ENCODE measurements around the gene COL15A1.

COL15A1 gene

DNA sequence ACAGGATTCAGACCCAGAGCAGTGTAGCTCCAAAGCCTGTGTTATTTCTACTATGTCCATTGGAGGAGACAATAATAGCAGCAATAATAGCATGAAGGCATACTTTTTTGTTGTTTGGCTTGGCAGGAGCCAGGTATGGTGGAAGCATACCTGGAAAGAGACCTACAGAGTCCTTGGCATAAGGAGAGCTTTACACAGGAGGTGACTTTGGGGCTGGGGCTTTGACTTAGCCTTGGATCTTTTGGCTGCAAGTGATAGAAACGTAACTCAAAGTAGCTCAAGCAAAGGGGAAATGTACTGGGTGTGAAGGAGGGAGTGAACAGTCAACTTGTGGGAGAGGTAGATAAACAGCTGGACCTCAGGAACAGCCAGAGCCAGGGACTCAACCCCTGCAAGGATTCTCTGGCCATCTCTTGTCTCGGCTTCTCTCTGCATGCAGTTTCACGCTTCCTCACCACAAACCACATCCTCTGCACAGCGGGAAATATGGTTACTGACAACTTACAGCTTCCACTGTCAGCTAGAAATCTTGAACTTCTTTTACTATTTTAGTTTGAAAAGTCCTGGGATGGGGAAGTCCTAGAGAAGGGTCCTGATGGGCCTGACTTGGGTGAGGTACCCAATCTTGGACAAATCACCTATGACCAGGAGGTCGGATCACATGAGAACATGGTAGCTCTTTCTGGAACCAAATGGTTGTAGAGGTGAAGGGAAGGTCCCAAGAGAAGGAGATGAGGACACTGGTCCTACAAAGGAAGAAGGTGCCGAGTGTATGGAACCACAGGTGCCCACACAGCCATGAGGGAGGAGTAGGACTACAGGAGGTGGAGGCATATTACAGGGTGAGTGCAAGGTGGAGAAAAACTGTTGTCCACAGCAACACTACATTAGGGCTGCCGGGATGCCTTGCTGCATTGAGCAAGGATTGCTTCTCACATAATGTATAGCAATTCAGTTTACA is 114.2 kb downstream of the COL15A1 start:
- peaks cover 4% of the 10 kb centered on the region for H3K9me3 Mint-ChIP-seq
- H3K4me1 Mint-ChIP-seq: peaks cover 1% of the 10 kb centered on the region
- peaks cover 18% of the 10 kb centered on the region for H3K27me3 Mint-ChIP-seq (ENCODE audit: low read depth, poor library complexity)
- no peaks in the 10 kb centered on the region for H3K36me3 Mint-ChIP-seq (ENCODE audit: low read depth)
- no peak overlapping the region for H3K27ac Mint-ChIP-seq
- no peak overlapping the region for H3K4me3 Mint-ChIP-seq
- TF ChIP-seq, protein P1, sequence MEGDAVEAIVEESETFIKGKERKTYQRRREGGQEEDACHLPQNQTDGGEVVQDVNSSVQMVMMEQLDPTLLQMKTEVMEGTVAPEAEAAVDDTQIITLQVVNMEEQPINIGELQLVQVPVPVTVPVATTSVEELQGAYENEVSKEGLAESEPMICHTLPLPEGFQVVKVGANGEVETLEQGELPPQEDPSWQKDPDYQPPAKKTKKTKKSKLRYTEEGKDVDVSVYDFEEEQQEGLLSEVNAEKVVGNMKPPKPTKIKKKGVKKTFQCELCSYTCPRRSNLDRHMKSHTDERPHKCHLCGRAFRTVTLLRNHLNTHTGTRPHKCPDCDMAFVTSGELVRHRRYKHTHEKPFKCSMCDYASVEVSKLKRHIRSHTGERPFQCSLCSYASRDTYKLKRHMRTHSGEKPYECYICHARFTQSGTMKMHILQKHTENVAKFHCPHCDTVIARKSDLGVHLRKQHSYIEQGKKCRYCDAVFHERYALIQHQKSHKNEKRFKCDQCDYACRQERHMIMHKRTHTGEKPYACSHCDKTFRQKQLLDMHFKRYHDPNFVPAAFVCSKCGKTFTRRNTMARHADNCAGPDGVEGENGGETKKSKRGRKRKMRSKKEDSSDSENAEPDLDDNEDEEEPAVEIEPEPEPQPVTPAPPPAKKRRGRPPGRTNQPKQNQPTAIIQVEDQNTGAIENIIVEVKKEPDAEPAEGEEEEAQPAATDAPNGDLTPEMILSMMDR (IDR thresholded peaks at IDR 0.05): no peak
- no peak for DNase-seq

DNA sequence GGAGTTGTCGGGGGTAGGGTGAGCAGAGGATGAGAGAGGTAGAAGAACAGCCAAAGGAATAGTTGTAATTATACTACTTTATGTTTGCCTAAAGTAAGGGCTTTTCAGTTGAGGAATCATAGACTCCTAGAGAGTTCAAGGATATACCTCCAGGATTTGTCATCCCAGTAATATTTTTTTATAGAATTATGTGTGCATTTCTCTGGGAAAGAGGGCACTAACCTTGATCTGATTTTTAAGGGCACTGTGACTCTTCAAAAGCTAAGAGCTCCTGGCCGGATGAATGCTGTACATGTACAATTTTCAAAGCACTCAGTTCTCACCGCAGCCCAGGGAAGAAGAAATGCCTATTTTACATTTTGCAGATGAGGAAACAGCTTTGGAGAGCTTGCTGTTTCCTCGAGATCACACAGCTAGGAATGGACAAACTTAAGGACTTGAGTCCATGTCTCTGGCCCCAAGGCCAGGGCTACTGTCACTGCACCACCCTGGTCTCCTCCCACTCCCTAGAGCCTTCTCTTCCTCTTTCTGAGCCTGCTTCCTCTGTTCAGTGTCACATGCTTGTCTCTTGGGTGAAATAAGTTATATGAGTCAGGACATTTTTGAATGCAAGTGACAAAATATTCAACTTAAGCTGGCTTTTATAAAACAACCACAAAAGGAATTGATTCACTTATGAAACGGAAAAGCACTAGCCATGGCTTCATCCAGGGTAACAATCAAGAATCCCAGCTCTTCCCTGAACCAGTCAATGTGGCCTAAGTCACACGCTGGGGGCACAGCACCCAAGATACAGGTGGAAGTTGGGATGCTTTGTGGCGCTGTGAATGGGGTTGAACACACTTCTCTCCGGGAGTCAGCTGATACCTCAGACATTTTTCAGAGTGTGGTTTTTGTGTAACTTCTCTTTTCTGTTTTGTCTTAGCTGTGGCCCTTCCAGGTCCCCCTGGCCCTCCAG is 115.5 kb downstream of the COL15A1 start:
- no peak overlapping the region for H3K27ac Mint-ChIP-seq
- TF ChIP-seq, protein P1 (IDR thresholded peaks at IDR 0.05): no peak
- peaks cover 24% of the 10 kb centered on the region for H3K27me3 Mint-ChIP-seq (ENCODE audit: low read depth, poor library complexity)
- no peaks in the 10 kb centered on the region for H3K36me3 Mint-ChIP-seq (ENCODE audit: low read depth)
- no peak overlapping the region for H3K4me3 Mint-ChIP-seq
- peaks cover 4% of the 10 kb centered on the region for H3K9me3 Mint-ChIP-seq
- no peak for DNase-seq
- peaks cover 14% of the 10 kb centered on the region for H3K4me1 Mint-ChIP-seq

DNA sequence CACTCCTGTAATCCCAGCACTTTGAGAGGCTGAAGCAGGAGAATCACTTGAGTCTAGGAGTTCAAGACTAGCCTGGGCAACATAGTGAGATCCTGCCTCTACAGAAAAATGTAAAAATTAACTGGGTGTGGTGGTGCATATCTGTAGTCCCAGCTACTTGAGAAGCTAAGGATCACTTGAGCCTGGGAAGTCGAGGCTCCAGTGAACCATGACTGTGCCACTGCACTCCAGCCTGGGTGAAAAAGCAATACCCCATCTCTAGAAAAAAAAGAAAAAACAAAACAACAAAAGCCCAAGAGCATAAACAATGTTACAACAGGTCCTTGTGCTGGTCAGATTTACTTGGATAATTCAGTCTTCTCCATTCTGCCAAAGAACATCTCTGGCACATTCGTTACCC is 116.9 kb downstream of the COL15A1 start:
- no peak for DNase-seq
- no peak overlapping the region for H3K27ac Mint-ChIP-seq
- TF ChIP-seq, protein P1 (IDR thresholded peaks at IDR 0.05): no peak
- no peak overlapping the region for H3K4me3 Mint-ChIP-seq
- peaks cover 24% of the 10 kb centered on the region for H3K27me3 Mint-ChIP-seq (ENCODE audit: low read depth, poor library complexity)
- H3K9me3 Mint-ChIP-seq: peaks cover 4% of the 10 kb centered on the region
- H3K4me1 Mint-ChIP-seq: peaks cover 14% of the 10 kb centered on the region
- H3K36me3 Mint-ChIP-seq (ENCODE audit: low read depth): no peaks in the 10 kb centered on the region

DNA sequence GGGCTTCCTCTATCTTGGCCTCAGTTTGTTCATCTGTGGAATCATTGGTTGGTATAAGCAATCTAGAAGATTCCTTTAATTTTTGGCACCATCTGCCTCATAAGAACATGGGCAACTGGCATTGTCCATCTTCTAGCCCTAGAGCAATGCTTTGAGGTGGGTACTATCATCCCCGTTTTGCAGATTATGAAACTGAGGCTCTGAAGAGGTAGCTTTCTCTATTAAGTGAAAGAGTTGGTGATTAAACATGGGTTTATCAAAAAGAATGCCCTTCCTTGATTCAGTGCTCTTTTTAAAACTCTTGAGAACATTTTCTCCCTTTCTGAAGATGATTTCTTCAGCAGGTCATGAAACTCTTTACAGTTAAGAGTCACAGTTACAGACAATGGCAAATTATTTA is 118.8 kb downstream of the COL15A1 start:
- TF ChIP-seq, protein P1 (IDR thresholded peaks at IDR 0.05): no peak
- no peak for DNase-seq
- H3K9me3 Mint-ChIP-seq: no peaks in the 10 kb centered on the region
- H3K27me3 Mint-ChIP-seq (ENCODE audit: low read depth, poor library complexity): peaks cover 28% of the 10 kb centered on the region
- no peaks in the 10 kb centered on the region for H3K36me3 Mint-ChIP-seq (ENCODE audit: low read depth)
- H3K27ac Mint-ChIP-seq: no peak overlapping the region
- H3K4me3 Mint-ChIP-seq: no peak overlapping the region
- peaks cover 20% of the 10 kb centered on the region for H3K4me1 Mint-ChIP-seq

DNA sequence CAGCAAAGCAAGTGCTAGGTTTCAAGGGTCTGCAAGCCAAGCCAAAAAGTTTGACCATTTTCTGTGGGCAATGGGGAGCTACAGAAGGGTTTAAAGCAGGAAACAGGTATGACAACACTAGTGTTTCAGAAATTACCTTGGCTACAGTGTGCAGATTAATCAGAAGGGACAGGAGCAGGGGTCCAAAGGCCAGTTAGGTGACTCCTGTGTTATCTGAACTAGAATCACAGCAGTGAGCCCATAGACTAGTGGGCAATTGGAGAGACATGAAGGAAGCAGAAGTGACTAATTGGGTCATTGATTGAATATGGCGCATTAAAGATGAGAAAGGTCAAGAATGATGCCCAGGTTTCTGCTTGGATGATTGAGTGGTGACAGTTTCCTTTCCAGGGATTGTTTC is 119.8 kb downstream of the COL15A1 start:
- no peak overlapping the region for H3K27ac Mint-ChIP-seq
- H3K27me3 Mint-ChIP-seq (ENCODE audit: low read depth, poor library complexity): peaks cover 24% of the 10 kb centered on the region
- no peaks in the 10 kb centered on the region for H3K9me3 Mint-ChIP-seq

More for the DNA sequence above, 119.8 kb downstream of the COL15A1 start:
- H3K4me1 Mint-ChIP-seq: peaks cover 20% of the 10 kb centered on the region
- TF ChIP-seq, protein P1 (IDR thresholded peaks at IDR 0.05): no peak
- DNase-seq: no peak
- no peak overlapping the region for H3K4me3 Mint-ChIP-seq
- H3K36me3 Mint-ChIP-seq (ENCODE audit: low read depth): no peaks in the 10 kb centered on the region
